GM18526 (cell line): ENCODE data around the gene GATD1.

ENCODE experiments used
- POLR2A ChIP-seq: IDR thresholded peaks from 3 replicates; pipeline ENCODE4 v1.6.1; 2011; ENCODE audit not compliant: insufficient read length; ENCODE audit errors: extremely low read depth

GATD1 gene

GRCh38 chr11:777288-778255, at the start of gene GATD1:
GATD1 (minus strand) TSS chr11:777487; CDS start chr11:777462, 25 bp downstream.
- TF ChIP-seq POLR2A: peak; percentile 98

- TF ChIP-seq POLR2A: no peak
These were observed 49.5 kb upstream of the GATD1 start for GRCh38 chr11:826836-827145.

GRCh38 chr11:826227-826621, 48.9 kb upstream of the GATD1 start:
- no peak for TF ChIP-seq POLR2A

- no peak for TF ChIP-seq POLR2A
These were observed 48.3 kb upstream of the GATD1 start for GRCh38 chr11:825366-826226.

GRCh38 chr11:824942-825341, 47.7 kb upstream of the GATD1 start:
- TF ChIP-seq POLR2A: no peak

- TF ChIP-seq POLR2A: no peak
These were observed 47.1 kb upstream of the GATD1 start for GRCh38 chr11:824292-824880.

- TF ChIP-seq POLR2A: no peak
These were observed 46.4 kb upstream of the GATD1 start for GRCh38 chr11:823441-824291.

- no peak for TF ChIP-seq POLR2A
These were observed 44.5 kb upstream of the GATD1 start for GRCh38 chr11:821512-822371.

GRCh38 chr11:820655-821511, 43.6 kb upstream of the GATD1 start:
- no peak for TF ChIP-seq POLR2A

GRCh38 chr11:819943-820649, 42.8 kb upstream of the GATD1 start:
- TF ChIP-seq POLR2A: no peak

- peak; percentile 93 for TF ChIP-seq POLR2A
These were observed 42.0 kb upstream of the GATD1 start for GRCh38 chr11:819129-819931.
